GM18517 (cell line): Measurements from ENCODE around the gene GALR2.

Experiments used
- ATAC-seq: cut with Tn5 transposase; IDR thresholded peaks from one replicate; pipeline ENCODE4 v1.9.1; 2021; ENCODE audit warnings: mild to moderate bottlenecking, moderate library complexity; ENCODE audit not compliant: unreplicated experiment

The GALR2 gene

GRCh38 chr17:76123749-76124581 lies 49.4 kb downstream of the GALR2 start:
- no peak for ATAC-seq

GRCh38 chr17:76124582-76125390 lies 50.2 kb downstream of the GALR2 start:
- ATAC-seq = no peak

- ATAC-seq = no peak
Measured at GRCh38 chr17:76125391-76125675, 50.8 kb downstream of the GALR2 start.

GRCh38 chr17:76125922-76126321 lies 51.3 kb downstream of the GALR2 start:
- ATAC-seq = no peak
